DND-41 (cell line): Measurements from ENCODE around the gene BAD.

Source experiments
- ATAC-seq: fragments of 200-7000 bp; cut with Tn5 transposase; 3 replicates; pipeline ENCODE4 v1.9.1; 2021; ENCODE audit warnings: low read depth; ENCODE audit not compliant: insufficient read depth
- DNase-seq: peaks from one replicate; pipeline ENCODE4 v3.0.0-alpha.2; 2020
- H2AFZ ChIP-seq: 2 replicates; pipeline ENCODE4 v1.6.0; 2012; ENCODE audit warnings: low read depth, low read length
- H3K27ac ChIP-seq: 2 replicates; pipeline ENCODE4 v1.5.1; 2012; ENCODE audit warnings: low read length, inconsistent platforms
- H3K27me3 ChIP-seq: fragments of 200-600 bp; sonication (generic); 2 replicates; pipeline ENCODE4 v1.6.0; 2012; ENCODE audit warnings: low read length, mild to moderate bottlenecking, inconsistent platforms; ENCODE audit not compliant: insufficient read depth, poor library complexity
- H3K36me3 ChIP-seq: 2 replicates; pipeline ENCODE4 v1.5.1; 2012; ENCODE audit warnings: low read length, inconsistent platforms; ENCODE audit not compliant: insufficient read depth
- H3K4me1 ChIP-seq: 2 replicates; pipeline ENCODE4 v1.5.1; 2012; ENCODE audit warnings: mild to moderate bottlenecking, low read length; ENCODE audit not compliant: insufficient read depth
- H3K4me2 ChIP-seq: 2 replicates; pipeline ENCODE4 v1.6.0; 2012; ENCODE audit warnings: mild to moderate bottlenecking, moderate library complexity, low read length, inconsistent platforms; ENCODE audit not compliant: insufficient read depth
- H3K4me3 ChIP-seq, 2 experiments: fragments of 200-600 bp in 1 of 2; shearing (Covaris generic) in 1 of 2; 2 replicates each; pipeline ENCODE4 v1.5.1; 2012 to 2016; ENCODE audit warnings: inconsistent platforms in 2 of 2, low read length in 2 of 2, mild to moderate bottlenecking in 2 of 2, low read depth in 1 of 2, moderate library complexity in 1 of 2
- H3K79me2 ChIP-seq: 2 replicates; pipeline ENCODE4 v1.6.0; 2012; ENCODE audit warnings: low read length, inconsistent platforms; ENCODE audit not compliant: insufficient read depth
- H3K9ac ChIP-seq: 2 replicates; pipeline ENCODE4 v1.6.0; 2012; ENCODE audit warnings: low read depth, mild to moderate bottlenecking, inconsistent platforms, low read length, moderate library complexity
- H3K9me3 ChIP-seq: 2 replicates; pipeline ENCODE4 v1.5.1; 2012; ENCODE audit warnings: low read length, moderate library complexity, mild to moderate bottlenecking, inconsistent platforms; ENCODE audit not compliant: insufficient read depth, severe bottlenecking
- H4K20me1 ChIP-seq: 2 replicates; pipeline ENCODE4 v1.6.0; 2012; ENCODE audit warnings: low read length; ENCODE audit not compliant: insufficient read depth
- CTCF ChIP-seq: IDR thresholded peaks from 2 replicates; pipeline ENCODE4 v1.5.1; 2012; ENCODE audit warnings: borderline replicate concordance, low read length, moderate library complexity, mild to moderate bottlenecking; ENCODE audit not compliant: poor library complexity, severe bottlenecking; ENCODE audit errors: extremely low read depth
- EZH2 ChIP-seq: IDR thresholded peaks from 3 replicates; pipeline ENCODE4 v1.6.1; 2012; ENCODE audit warnings: borderline replicate concordance, low read depth, mild to moderate bottlenecking, moderate library complexity, low read length, inconsistent platforms; ENCODE audit not compliant: severe bottlenecking

The BAD gene

GRCh38 chr11:64275031-64275800 lies 9.2 kb downstream of the BAD start:
- Histone ChIP-seq H3K9ac (no peak overlapping the region), H3K9me3 (no peaks in the 10 kb centered on the region), H3K4me3 (no peak overlapping the region), H3K27ac (no peak overlapping the region), H4K20me1 (no peaks in the 10 kb centered on the region), H3K4me1 (peaks cover 23% of the 10 kb centered on the region), H3K4me2 (no peak overlapping the region), H3K36me3 (peaks cover 32% of the 10 kb centered on the region), H2AFZ (no peak overlapping the region), H3K27me3 (no peaks in the 10 kb centered on the region), H3K79me2 (peaks cover 28% of the 10 kb centered on the region)
- ATAC-seq: no peak
- no peak for TF ChIP-seq EZH2
- no peak for TF ChIP-seq CTCF
- DNase-seq: no peak

DNA sequence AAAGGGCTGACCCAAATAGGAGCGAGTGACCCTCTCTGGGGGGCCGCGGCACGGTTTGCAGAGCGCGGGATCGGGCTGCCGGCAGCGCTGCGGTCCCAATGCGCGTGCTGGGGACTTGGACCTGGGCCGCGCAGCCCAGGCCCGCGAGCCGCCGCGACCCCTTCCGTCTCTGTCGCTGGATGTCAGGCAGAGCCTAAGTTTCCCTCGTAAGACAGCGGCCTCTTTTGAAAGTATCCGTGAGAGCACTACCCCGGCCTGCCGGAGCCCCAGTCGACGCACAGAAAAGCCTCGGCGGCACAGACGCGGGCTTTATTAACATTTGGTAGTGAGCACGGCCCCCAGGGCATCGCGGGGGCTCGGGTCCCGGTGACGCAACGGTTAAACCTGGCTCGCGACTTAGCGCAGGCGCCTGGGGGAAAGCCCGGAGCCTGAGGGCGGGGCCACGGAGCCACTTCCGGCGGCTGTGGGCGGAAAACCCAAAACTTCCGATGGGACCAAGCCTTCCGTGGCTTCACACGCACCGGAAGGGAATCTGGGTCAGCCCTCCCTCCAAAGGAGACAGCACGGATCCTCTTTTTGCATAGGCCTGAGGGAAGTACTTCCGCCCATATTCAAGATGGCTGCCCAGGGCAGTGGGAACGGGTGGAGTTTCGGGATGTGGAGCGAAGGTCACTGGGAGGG lies 14.8 kb downstream of the BAD start:
- Histone ChIP-seq H3K27me3 (no peaks in the 10 kb centered on the region), H3K4me2 (peak overlapping the region; percentile 99), H3K4me3 (peak overlapping the region; percentile 79 to 90), H4K20me1 (no peaks in the 10 kb centered on the region), H3K9me3 (no peaks in the 10 kb centered on the region), H3K4me1 (peaks cover 38% of the 10 kb centered on the region), H3K9ac (peak overlapping the region; percentile 95), H2AFZ (peak overlapping the region; percentile 81), H3K79me2 (peaks cover 28% of the 10 kb centered on the region), H3K36me3 (peaks cover 13% of the 10 kb centered on the region; the same call in 1 of the 2 replicates), H3K27ac (peak overlapping the region; percentile 96)
- peak; percentile 99 for DNase-seq
- TF ChIP-seq CTCF (peak; percentile 44), EZH2 (no peak)
- ATAC-seq: peak; percentile 82

DNA sequence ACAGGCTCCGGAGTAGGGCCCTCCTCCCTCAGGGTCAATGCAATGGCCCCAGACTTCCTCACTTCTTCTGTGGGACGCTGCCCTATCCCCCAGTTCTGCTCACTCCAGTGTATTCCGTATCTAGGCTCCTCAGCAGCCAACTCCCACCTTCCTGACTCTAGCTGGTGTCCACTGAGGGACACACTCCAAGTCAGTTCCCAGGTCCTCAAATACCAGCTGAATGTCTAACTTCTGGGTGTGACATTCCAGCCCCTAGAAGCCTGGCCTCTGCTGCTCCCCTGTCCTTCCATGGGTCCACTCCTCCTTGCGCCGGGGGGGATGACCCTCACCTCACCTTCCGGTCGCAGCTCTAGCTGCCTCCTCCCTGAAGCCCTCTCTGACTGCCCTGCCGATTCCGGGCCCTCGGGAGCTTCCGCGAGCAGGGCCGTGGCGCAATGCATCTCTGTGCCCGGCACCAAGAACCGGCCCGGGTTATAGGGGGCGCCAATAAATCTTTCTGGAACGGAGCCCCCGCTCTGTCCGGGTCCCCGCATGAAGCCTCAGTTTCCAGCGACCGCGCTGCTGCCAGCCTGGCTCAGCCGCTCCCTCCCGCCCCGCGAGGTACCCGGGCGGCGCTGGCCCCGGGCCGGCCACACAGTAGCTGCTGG lies 15.4 kb downstream of the BAD start:
- peaks cover 13% of the 10 kb centered on the region; the same call in 1 of the 2 replicates for H3K36me3 ChIP-seq
- no peaks in the 10 kb centered on the region for H4K20me1 ChIP-seq
- peaks cover 38% of the 10 kb centered on the region for H3K4me1 ChIP-seq
- H3K9ac ChIP-seq: peak overlapping the region; percentile 95
- ATAC-seq (peak; percentile 4), DNase-seq (peak; percentile 53)
- H3K27ac ChIP-seq: peak overlapping the region; percentile 90
- H2AFZ ChIP-seq: peak overlapping the region; percentile 71
- H3K79me2 ChIP-seq: peaks cover 28% of the 10 kb centered on the region
- no peak for TF ChIP-seq EZH2
- no peak for TF ChIP-seq CTCF
- no peaks in the 10 kb centered on the region for H3K9me3 ChIP-seq
- no peaks in the 10 kb centered on the region for H3K27me3 ChIP-seq
- peak overlapping the region; percentile 79 to 90 for H3K4me3 ChIP-seq
- peak overlapping the region; percentile 99 for H3K4me2 ChIP-seq
